UCSD-AML1 (cell line): Measurements from ENCODE around the gene DLG5.

Source experiments
- DNase-seq: peaks from one replicate; lab custom pipeline; 2025; ENCODE audit not compliant: unreplicated experiment; lab: John Stamatoyannopoulos, UW

The DLG5 gene

GRCh38 chr10:77872151-77872946 is 54.2 kb downstream of the DLG5 start:
- no peak for DNase-seq

- no peak for DNase-seq
Measured at GRCh38 chr10:77869626-77870420, 56.7 kb downstream of the DLG5 start.

DNA sequence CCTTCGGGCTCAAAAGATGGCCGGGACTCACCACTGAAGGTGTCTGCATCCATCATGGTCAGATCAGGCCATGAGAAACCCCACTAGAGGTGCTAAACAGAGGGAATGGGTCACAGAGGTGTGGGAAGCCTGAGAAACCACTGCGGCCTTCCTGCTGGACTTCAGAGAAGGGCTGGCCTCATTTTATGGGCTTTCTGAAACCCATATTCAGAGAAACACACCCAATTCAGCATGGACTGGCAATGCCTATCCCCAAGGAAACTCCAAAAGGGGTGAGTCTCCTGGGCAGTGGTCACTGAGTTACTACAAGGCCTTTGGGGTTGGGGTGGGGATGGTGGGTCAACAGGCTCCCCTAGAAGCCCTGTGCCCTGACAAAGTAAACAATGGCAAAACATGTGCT is 58.0 kb downstream of the DLG5 start:
- DNase-seq: no peak

GRCh38 chr10:77867124-77867719 is 59.3 kb downstream of the DLG5 start:
- DNase-seq: no peak

DNA sequence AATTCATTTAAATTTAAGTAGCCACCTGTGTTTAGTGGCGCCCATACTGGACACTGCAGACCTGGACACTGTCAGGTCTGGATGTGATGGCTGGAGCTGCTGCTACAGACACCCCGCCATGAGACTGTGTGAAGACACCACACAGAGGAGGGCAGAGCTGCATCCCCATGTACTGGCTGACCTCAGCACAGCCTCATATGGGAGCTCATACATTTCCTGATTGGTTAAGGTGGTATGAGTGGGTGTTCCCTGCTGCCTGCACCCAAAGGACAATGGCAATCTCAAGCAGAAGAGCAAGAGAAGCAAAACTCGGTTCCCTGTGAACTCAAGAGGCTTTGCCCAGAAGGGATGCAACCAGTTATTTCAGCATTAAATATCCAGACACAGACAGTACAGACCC is 60.0 kb downstream of the DLG5 start:
- no peak for DNase-seq

- no peak for DNase-seq
Measured at GRCh38 chr10:77865580-77866324, 60.8 kb downstream of the DLG5 start.

DNA sequence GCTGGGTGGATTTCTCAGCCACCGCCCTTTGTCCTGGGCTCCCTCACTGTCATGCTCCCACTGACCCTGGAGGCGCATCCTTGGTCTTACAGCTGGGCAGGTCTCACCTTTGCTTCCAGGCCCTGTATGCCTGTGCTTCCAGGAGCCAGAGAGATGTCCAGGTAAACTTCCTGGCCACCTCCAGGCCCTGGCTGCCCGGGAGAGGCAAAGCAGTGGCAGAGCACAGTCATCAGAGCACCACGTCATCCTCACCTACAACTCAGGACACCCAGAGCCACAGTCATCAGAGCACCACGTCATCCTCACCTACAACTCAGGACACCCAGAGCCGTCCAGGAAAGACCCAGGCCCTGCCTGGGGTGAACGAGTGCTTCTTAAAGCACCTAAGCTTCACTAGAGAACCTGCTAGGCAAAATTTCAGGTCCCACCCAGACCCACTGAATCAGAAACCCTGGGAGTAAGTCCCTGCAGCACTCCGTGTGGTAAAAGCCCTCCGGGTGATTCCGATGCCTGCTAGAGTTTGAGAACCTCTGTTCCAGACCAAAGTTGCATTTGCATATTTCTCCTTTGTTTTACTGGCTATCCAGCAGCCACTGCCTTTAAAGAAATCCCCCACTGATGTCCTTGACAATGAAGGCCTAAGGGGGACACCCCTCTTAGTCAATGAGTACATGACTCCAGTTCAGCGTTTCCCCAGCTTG is 62.3 kb downstream of the DLG5 start:
- DNase-seq: no peak

DNA sequence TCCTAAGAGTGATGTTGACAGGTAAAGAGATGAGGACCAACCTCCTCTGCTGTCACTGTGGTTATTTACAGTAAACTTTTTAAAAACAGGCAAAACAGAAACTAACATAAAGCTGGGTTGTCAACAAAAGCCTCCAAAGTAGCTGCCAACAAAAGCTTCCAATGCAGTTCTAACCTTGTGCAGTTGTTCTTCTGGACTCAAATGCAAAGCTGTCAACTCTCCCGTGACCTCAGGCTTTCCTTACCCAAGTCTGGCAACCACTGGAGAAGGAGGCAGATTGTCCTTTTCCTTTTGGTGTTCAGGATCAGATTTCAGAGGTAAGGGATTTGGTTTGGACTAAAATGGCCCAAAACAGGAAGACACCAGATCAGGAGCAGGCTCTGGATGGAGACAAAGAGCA is 63.1 kb downstream of the DLG5 start:
- no peak for DNase-seq

- DNase-seq: no peak
Measured at GRCh38 chr10:77862595-77862994, 64.0 kb downstream of the DLG5 start.

DNA sequence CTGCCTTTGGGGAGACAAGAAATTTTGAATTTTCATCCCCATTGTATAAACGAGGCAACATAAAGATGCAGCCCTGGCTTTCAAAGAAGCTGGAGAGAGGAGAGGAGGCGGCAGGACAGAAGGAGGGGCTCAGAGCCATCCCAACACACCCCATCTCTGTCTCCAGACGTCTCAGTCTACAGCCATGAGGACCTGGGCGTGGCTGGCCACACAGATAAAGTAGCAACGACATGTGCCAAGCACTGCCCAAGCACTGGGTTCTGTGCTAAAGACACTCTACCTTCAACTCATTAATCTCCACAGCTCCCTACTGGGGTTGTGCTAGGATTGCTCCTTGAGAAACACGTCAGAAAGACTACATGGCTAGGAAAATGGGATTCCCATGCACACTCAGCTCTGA is 65.2 kb downstream of the DLG5 start:
- no peak for DNase-seq

DNA sequence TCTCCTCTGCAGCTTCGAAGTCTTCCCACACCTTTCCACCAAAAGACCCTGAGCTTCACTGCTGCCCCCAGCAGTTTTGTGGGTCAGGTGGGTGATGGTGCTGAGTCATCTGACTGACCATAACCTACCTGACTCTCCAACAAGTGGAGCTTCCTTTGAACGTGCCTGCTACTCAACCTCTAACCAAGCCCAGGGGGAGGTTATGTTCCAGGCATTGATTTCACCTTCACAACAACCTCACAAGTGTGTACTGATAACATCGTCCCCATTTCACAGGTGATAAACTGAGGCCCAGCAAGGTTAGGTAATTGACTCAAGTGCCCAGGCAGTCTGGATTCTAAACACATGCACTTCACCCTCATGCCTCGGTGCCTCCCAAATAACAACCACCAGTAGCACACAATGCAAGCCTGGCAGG is 66.7 kb downstream of the DLG5 start:
- DNase-seq: no peak

- DNase-seq: no peak
Measured at GRCh38 chr10:77859200-77859864, 67.2 kb downstream of the DLG5 start.

GRCh38 chr10:77857272-77857671 is 69.3 kb downstream of the DLG5 start:
- no peak for DNase-seq

DNA sequence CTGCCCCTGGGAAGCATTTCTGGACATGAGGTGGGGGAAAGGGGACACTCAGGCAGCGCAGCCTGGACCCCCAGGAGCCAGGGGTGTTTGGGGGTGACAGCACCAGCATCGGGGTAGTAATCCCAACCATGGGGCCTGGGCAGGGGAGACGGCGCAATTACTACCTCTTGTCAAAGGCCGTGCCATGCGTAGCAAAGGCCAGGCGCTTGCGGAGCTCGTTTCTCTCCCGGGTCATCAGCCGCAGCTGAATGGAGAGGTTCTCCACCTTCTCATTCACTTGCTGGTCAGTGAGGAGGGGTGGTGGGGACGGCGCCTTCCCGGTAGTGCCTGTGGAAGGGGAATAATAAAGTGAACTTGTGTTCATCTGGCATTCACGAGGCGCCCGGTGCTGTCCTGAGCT is 70.0 kb downstream of the DLG5 start:
- no peak for DNase-seq

GRCh38 chr10:77855404-77856155 is 71.0 kb downstream of the DLG5 start:
- DNase-seq: no peak

GRCh38 chr10:77854115-77854514 is 72.4 kb downstream of the DLG5 start:
- DNase-seq: no peak

DNA sequence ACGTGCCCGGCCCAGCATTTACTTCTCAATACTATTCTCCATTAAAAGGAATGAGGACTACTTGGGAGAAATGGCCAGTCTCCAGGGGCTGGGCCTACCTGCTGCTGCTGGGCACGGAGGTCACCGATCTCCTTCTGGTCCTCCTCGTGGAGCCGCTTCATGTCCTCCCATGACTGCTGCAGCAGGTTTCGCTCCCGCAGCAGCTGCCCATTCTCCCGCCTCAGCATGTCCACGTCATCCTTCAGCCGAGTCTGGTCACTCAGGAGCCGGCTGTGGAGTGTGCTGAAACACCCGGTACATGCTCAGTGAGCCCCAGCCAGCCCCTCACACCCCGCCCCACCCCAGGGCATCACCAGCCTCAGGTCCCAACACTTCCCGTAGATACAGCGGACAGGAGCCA is 73.3 kb downstream of the DLG5 start:
- DNase-seq: no peak

GRCh38 chr10:77850620-77851231 is 75.8 kb downstream of the DLG5 start:
- DNase-seq: no peak

GRCh38 chr10:77849039-77849664 is 77.4 kb downstream of the DLG5 start:
- DNase-seq: no peak
